PC-3 (cell line): Measurements from ENCODE around the gene GSTO2.

Source experiments
- CTCF ChIP-seq: fragments of 300-600 bp; sonication (generic); conservative IDR thresholded peaks from 2 replicates; pipeline ENCODE4 v1.5.1; 2017; ENCODE audit warnings: antibody characterized with exemption, low read depth, mild to moderate bottlenecking, low read length
- EZH2phosphoT487 ChIP-seq: fragments of 300-600 bp; sonication (generic); IDR thresholded peaks from 2 replicates; pipeline ENCODE4 v1.6.1; 2018; ENCODE audit warnings: mild to moderate bottlenecking, antibody characterized with exemption, low read length, borderline replicate concordance

- TF ChIP-seq CTCF: no peak
- TF ChIP-seq EZH2phosphoT487: no peak
Observed at GRCh38 chr10:104268713-104269645, at the start of gene GSTO2.
